H4 (cell line): Measurements from ENCODE around the gene GPR84. TPM values are rescaled to one million over a fixed set of nuclear protein-coding genes. Genes with fewer than 3 reads are reported as not detected.

Source experiments
- DNase-seq: peaks from one replicate; pipeline ENCODE4 v3.0.0-alpha.2; 2015; ENCODE audit warnings: low spot score
- total RNA-seq: library from RNA; depleted of rRNA; stranded (reverse); fragments of >200 nt; shearing (Covaris generic); gene quantifications from 2 replicates; pipeline ENCODE4 v1.2.3, GENCODE V29; 2014

The GPR84 gene
- total RNA-seq, 1 experiment from 2014 or later: not detected

DNA sequence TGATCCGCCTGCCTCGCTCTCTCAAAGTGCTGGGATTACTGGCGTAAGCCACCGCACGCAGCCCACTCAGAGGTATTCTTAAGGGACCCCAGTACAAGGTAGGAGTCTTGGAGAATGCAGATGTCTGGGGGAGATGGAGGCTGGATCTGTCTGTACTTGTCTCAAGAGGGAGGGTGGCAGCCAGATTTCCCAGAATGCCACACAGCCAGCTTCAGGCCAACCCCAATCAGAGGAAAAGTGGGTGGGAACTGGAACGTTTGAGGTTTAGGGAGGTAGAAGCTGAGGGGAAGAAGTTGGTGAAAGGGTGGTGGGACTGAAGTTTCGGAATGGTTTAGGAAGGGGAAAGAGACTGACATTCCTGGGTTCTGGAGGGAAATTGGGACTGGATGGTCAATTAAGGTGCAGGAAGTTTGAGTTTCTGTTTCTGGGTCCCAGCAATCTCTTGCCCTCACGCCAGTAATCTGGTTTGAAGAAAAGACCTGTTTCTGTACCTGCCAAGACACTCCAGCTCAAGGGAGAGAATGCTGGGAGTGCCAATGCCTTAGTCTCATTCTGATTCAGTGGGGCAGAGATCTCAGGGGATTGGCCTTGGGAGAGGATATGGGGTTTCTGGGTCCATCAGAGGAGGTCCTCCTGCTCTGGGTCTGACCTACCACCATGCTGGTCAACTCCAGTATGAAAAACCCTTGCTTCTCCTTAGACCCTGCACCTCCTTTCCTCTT, 28.4 kb upstream of the GPR84 start:
- DNase-seq: no peak

DNA sequence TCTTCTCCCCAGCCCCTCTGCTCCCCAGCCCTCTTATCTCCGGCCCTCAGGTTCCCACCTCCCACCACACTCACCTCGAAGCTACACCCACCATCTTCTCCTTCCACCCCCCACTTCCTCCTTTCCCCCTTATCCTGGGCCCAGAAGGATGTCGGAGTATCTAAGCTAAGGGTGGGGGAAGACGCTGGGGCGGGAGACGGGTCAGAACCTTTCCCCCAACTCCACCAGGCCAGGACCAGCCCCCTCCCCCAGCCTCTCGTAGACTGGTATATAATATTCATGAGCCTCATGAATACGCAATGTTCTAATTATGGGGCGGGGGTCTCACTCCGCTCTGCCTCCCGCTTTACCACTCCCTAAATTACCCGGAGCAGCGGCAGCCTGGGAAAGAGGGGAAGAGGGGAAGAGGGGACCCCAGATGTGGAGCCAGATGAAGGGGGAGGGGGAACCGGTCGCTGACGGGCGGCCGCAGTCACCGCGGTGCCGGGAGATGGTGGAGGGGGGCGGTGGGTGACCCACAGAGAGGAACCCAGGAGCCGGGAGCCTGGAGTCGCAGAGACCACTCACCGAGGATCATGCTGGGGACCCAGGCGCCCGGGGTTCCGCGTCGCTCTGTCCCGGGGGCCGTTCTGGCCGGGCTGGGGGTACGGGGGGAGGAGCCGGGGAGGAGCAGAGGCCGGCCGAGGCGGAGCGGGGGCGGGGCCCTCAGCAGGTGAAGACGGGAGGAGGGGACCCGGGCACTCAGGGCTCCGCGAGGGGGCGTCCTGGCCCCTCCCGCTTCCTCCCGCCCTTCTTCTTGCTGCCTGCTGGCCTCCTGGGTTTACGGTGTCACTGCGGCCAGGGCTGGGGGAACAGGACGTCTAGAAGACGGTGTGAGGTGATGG, 26.6 kb upstream of the GPR84 start:
- DNase-seq: no peak

DNA sequence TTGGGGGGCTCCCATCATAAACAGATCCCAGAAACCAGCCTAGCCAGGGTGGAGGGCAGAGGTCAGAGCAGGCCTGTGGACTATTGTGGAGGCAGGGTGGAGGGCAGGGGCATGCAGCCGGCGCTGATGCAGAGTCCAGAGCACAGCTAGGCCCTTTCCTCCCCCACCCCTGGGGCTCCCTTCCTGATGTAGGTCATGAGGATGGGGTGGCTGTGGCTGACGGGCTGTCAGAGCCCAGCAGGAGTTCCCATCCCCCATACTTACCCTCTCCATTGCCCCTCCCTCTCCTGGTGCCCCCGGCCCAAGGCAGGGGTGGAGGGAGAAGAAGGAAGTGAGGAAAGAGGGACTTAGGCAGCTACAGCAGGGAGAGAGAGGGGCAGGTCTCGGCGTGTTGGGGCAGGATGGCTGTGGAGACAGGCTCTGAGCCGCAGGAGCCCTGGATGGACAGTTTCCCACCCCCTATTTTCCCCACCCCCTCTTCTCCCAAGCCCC, 25.9 kb upstream of the GPR84 start:
- DNase-seq: no peak

DNA sequence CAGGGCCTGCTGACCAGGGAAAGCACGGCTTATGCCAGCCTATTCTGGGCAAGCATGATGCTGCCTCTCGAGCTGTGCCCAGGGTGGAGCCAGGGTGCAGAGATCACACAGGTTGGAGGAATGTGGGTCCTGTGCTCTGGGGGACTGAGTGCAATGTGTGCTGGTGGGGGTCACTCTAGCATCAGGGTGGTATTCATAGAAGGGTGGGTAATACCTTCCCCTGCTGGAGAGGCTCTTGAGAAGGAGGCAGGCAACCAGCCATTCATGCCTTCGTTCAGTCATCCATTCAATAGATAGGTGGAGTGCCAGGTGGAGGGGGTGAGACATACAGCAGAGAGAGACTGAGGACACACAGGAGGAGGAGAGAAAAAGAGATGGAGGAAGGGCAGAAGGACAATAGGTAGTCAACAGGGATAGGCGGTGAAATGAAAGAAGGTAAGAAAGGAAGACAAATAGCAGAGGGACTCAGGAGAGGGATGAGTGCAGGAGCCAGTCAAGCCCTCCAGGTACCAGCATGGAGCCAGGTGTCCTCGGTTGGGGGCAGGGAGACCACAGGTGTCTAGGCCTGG, 25.4 kb upstream of the GPR84 start:
- no peak for DNase-seq

DNA sequence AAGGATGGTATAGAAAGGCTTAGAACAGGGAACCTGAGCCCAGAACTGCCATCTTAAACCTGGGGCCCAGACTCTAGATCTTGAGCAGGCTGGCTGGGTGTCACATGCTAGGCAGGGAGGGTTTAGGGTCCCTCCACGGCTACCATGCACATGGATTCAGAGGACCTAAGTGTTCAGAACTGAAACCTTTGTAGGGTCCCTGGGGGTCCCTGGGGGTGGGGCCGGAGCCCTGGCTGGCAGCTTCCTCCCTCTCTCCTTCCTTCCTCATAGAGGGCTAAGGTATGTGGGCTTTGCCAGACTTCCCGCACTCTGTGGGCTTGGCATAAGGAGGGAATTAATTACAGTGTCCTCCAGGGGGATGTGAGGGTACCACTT, 24.8 kb upstream of the GPR84 start:
- DNase-seq: no peak

DNA sequence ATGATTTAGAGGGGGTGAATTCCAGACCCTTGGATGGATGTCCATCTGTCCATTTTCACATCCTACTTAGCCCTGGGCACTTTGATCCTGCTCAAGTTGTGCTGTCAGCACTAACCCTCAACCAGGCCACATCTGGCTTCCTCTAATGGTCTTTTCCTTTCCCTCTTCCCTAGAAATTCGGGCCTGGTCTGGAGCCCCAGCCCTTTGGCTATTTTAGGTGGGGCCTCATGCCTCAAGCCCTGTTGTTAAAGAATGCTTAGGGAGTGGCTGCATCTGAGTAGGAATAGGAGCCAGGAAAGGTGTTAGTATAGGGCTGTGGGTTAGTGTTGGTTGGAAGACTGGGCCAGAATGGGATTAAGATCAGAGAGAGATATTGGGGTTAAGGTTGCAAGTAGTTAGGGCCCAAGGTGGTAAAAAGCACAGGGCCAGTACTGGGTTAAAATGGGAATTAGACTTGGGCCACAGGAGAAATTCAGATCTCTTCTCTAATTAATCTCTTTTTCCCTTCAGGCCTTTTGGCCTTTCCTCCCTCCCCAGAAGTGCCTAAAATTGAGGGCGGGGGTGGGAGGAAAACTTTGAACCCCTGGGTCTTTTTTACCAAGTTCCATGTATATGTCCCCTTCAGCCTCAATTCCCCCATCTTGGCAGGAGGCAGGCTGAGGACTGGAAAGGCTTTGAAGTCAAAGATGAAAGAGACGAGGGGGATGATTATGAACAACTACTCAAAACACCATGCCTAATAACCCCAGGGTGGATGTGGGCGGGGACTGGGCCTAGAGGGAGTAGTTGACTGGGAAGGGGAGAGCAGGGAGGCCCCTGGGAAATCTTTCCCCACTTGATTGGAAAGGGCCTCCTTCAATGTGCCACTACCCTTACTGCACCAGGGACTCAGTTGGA, 24.2 kb upstream of the GPR84 start:
- no peak for DNase-seq

DNA sequence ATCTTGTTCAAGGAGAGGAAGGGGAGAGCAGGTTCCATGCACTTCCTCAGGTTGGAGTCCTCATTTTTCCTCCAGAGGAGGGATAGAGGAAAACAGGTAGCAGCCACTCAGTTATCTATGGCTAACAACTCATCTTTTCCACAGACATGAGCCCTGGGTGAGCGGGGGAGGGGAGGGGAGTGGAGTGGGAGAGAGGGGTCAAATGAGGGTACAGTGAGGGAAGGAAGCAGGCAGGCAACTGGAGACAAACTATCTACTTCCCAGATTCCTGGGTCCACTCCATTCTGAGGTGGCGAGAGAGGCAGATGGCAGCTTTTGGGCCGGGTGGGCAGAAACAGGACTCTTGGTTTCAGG, 22.8 kb upstream of the GPR84 start:
- no peak for DNase-seq

DNA sequence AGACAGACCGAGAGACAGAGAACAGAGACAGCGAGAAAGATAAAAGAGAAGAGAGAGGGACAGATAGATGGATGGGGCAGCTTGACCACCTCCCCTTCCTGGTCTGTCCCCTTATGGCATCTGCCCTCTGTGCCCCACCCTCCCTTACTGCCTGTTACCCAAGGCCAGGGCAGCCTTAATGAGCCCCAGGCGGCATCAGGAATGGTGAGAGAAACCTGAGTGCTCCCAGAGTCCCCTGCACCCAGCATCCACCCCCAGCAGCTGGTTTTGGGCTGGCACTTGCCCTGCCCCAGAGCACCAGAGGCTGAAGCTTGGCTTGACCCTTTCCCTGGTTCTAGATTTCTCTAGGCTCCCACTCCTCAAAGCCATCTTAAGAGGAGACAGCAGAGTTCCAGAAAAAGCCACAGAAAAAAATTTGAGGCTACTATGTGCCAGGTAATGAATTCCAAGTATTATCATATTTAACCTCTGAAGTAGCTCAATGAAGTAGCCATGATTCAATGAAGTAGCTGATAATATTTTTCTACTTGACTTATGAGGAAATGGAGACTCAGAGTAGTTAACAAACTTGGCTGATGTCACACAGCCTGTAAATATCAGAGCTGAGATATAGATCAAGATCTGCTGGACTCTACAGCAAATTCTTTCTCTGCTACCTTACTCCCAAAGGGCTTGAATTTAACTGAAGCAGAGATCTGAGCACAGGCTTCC, 22.3 kb upstream of the GPR84 start:
- DNase-seq: no peak

DNA sequence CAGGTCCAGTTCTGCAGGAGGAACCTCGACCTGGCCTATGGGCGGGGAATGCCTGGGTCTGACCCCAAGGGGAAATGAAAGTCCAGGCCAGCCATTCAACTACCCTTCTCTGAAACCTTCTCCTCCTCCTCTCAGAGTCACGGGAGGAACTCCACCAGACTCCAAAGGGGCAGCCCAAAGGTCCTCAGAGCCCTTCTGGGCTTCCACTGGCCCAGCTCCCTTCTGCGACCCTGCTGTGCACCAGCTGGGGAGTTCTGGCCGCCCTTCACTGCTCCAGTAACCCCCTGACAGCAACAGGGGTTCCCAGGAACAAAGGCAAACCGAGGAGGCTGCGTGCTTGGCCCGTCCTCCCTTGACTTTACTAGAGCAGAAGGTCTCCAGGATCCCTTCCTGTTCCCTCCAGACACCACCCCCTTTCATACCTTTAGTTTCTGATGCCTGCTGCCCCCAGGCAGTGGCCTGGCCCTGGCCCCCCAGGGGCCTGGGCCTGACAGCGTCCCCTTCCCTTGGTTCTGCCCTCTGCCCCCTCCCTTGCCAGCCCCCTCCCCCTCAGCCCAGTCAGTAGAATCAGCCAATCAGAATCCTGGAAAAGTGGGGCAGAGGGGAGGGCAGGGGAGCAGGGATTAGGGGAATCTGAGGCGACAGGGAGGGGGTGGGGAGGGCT, 21.1 kb upstream of the GPR84 start:
- DNase-seq: no peak

DNA sequence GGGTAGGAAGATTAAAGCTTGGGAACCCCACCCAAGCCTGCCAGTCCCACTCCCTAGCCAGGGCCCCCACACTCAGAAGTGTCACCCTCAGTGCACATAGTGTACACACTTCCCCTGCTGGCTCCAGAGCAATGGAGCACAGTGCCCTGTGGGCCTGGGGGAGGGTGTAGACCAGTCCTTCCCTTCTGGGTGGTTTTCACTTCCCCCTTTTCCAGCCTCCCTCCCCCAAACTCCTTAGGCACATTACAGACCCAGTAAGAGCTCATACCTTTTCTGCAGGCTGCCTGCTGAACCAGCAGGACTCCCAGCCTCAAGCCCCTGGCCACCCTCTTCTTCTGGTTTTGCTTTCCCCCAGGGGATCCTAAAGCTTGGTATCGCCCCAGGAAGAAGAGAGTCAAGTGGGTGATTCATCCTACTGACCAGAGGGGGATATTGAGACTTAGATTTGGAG, 20.3 kb upstream of the GPR84 start, which contains the start of gene ZNF385A:
Gene ZNF385A, minus strand, starts transcription at position 143 of the 451 bp plus-strand sequence. CDS start 219 bp downstream, outside the sequence.
- no peak for DNase-seq

DNA sequence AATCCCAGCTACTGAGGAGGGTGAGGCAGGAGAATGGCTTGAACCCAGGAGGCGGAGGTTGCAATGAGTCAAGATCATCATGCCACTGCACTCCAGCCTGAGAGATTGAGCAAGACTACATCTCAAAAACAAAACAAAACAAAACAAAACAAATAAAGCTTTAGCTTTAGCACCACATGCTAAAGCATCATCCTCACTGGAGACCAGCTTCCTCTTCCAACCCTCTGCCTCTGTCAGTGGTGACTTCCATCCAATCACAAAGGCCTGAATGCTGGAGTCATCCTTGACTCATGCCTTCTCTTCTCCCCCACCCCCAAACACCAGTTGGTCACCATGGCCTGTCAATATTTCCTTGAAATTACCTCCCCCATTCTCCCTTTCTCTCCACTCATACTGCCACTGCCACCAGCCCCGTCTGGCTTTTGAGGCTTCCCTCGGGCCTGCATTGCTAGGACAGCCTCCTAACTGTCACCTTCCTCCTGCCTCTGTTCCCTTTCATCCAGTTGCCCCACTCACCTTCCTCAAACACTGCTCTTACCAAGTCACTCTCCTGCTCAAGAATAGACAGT, 18.8 kb upstream of the GPR84 start:
- DNase-seq: peak; percentile 80

DNA sequence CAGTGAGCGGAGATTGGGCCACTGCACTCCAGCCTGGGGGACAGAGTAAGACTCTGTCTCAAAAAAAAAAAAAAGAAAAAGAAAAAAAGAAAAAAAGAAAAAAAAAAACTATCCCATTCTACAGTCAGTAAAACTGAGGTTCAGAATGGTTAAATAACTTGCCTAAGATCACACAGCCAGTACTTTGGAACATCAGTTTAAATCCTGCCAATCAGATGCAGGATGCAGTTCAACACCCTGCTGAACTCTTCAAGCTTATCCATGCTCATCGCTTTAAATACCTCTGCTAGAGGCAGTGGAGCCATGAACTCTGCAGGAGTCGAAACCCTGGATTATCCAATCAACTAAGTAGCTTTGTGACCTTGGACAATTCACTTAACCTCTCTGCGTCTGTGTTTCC, 16.9 kb upstream of the GPR84 start:
- DNase-seq: no peak

DNA sequence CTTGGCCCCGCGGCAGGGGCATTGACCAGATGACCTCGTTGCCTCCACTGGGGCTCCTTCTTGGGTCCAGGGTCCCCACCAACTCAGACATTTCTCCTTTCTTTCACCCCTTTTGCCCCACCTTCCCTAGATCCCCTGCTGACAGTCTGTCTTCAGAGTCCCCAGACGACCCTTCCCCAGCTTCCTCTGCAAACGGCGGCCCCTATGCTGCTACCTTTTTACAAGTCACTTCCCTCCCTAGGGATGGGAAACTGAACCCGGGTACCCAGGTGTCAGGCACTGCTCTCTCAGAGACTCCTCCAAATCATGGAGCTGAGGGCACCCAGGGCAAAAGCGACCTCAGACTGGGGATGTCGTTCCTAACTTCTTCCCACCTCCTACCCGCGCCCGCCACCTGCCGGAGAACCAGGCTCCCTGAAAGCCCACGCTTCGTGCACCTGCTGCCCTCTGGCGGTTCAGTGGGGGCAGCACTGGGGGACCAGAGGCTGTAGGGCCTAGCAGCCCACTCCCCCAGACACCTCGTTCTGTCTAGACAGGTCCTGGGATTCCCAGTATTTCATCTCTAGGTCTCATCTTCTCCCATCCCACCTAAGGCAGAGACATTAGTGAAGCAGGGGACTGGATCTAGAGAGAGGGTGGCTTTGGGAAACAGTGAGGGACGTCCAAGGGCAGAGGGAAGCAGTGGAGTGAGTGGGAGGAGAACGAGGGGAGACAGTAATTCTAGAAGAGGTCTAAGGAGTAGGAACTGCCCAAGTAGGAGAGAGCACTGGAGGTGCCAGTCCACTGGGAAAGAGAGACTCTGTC, 15.3 kb upstream of the GPR84 start:
- DNase-seq: peak; percentile 91

DNA sequence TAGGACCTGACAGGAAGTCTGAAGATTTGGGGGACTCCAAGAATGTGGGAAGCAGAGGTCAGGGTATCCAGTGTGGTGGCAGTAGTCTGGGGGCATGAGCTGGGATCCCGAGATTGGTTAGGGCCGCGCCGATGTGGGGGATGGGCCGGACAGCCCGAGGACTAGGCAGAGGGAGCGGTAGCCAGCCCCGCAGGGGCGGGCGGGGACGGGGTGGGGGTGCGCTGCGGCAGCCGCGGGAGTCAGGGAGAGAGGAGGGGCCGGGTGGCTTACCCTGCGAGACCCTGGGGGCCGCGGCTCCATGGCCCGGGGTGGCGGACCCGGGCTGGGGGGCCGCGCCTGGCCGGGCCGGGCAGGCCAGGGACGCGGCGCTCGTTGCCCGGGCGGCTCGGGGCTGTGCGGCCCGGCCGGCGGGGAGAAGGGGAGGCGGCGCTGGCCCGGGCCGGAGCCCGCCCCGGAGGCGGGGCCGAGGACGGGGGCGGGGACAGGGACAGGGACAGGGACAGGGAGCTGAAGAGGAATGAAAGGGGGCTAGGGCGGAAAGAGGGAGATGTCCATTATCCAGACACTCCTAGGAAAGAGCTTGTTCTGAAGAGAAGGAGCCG, 14.6 kb upstream of the GPR84 start:
- peak; percentile 35 for DNase-seq

DNA sequence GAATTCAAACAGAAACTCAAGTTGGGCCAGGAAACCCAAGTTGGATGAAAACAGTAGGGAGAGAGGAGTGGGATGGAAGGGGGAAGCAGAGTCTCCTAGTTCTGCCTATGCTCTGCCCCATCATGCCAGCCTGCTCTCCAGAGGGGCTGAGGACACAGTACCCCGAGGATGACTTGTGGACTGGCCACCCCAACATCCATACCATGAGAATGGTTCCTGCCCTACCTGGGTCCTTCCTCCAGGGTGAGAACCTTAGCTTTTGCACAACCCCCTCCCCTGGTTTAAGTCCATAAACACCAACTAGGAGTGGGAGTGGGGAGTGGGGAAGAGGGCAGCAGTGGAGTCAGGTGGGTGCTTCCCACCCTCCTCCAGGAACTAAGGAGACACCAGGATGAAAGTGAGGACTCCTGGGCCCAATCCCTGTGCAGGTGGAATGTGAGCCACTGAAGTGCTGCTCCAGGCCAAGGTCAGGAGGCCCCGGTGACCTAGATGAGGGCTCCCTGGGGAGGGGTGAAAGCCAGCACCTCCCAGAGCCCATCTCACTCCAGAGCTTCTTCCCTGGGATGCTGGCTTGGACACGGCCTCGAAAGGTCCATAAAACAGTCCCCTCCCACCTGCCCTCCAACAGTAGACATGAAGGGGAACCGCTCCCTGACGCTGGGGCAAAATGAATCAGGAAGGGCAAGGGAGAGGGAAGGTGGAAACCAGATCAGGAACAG, 13.7 kb upstream of the GPR84 start:
- DNase-seq: no peak

DNA sequence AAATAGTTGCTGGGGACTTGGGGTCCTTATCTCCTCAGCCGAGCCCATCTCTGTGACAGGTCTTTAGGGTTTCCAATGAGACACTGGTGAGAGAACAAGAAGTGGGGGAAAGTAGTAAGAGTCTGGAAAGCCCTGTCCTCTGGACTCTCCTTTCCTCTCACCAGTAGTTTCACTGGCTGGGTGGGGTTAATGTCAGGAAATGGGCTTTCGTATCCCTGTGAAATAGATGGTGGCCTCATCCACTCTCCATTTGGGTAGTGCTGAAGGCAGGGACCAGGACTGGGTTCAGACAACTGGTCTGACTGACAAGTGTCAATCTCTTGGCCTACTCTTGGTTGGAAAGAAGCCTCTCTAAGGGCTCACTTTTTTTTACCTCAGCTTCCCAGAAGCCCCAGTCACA, 12.7 kb upstream of the GPR84 start:
- DNase-seq: no peak

DNA sequence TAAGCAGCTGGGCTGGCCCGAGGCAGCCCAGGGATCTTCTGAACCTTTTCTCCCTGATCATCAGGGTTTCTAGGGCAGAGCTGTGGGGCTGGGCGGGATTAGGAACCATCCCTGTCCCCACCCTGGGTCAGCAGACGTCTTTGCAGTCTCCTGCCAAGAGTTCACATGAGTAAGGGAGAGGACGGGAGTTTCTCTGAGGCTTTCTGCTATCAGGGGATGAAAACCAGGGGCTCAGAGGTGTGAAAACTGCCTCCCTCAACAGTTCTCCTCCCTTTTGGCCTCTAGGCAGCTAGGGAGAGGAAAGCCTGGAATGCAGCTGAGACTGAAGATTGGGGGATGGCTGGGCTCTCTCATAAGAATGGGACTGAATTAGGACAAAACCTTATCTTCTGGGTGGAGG, 12.3 kb upstream of the GPR84 start:
- DNase-seq: no peak

DNA sequence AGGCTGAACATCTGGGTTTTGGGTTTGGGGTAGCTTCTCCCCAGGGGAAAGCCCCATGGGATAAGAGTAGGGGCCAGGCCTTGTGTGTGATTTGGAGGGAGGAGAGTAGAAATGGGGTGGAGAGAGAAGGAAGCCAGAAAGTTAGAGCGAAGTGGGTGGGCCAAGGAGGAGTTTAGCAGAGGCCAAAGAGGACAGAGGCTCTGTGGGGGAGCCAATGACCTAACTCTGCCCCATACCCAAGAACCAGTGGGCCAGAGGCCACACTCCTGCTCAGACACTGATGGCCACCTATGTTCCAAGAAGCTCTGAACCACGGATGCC, 10.9 kb upstream of the GPR84 start:
- DNase-seq: no peak
